H1 (cell line): Measurements from ENCODE around the gene ITGAE. TPM values are rescaled to one million over a fixed set of nuclear protein-coding genes. Genes with fewer than 3 reads are reported as not detected.

Source experiments
- CEBPB ChIP-seq: IDR thresholded peaks from 2 replicates; pipeline ENCODE4 v1.6.1; 2012; ENCODE audit warnings: low read depth, low read length
- SIN3A ChIP-seq, 2 experiments: IDR thresholded peaks in 1 of 2; conservative IDR thresholded peaks in 1 of 2; 2 replicates each; pipeline ENCODE4 v1.6.1; 2011 to 2012; ENCODE audit warnings: low read length in 2 of 2, improper control_type of control experiment in 1 of 2, low read depth in 1 of 2, mild to moderate bottlenecking in 1 of 2
- polyA plus RNA-seq, 7 experiments: library from polyadenylated mRNA; depleted of rRNA in 3 of 7; stranded (reverse) in 5 of 7; unstranded in 2 of 7; fragments of >200 nt in 5 of 7; fragments of 200-250 nt in 2 of 7; gene quantifications; 1 replicate in 5 of 7; 2 replicates in 1 of 7; 4 replicates in 1 of 7; pipeline versions ENCODE4 v1.2.1 to v1.2.3, GENCODE V29; 2011 to 2013; ENCODE audit warnings: missing spikeins in 2 of 7, mixed read lengths in 2 of 7
- total RNA-seq: library from RNA; stranded (reverse); fragmentation: NEBNext Ultra II Directional; extraction: Animal tissue kit (Norgen Biotek cat#: 25700); gene quantifications from 2 replicates; pipeline ENCODE4 v1.2.1, GENCODE V29; 2021
- TF ChIP-seq, protein P1 (sequence below): IDR thresholded peaks from 2 replicates; pipeline ENCODE4 v1.6.1; 2012; ENCODE audit warnings: low read length, inconsistent platforms

The ITGAE gene
- total and polyA plus RNA-seq, 2 of the 8 experiments (the other 6 are each of a cell fraction or from before 2014, with no cell fraction given): 23.2 to 43.1 TPM

DNA sequence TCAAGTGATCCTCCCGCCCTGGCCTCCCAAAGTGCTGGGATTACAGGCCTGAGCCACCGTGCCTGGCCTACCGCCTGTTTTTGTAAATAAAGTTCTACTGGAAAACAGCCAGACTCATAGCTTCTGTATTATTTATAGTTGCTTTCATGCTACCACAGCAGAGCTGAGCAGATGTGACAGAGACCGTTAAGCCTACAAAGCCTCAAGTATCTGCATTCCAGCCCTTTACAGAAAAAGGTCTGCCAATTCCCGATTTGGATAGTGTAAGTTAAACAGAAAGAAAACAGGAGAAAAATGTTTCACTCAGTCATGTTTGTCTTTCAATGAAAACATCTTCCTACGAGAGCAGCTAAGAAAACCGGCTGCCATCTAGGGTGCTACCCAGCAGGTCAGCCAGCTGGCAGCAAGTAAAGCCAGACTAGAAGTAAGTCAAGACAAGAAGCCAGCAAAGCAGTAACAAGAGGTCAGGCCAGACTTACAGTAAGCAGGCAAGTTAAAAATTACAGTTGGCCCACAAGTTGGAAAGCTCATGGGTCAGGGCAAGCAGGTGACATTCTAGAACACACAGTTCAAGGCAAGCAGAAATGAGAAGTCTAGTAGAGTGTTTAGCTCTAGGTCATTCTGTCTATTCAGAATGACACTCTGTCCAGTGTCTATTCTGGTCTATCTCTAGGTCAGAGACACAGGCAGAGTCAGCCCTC is 27.3 kb upstream of the ITGAE start (continued):
- TF ChIP-seq, protein P1, sequence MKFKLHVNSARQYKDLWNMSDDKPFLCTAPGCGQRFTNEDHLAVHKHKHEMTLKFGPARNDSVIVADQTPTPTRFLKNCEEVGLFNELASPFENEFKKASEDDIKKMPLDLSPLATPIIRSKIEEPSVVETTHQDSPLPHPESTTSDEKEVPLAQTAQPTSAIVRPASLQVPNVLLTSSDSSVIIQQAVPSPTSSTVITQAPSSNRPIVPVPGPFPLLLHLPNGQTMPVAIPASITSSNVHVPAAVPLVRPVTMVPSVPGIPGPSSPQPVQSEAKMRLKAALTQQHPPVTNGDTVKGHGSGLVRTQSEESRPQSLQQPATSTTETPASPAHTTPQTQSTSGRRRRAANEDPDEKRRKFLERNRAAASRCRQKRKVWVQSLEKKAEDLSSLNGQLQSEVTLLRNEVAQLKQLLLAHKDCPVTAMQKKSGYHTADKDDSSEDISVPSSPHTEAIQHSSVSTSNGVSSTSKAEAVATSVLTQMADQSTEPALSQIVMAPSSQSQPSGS: no peak
- TF ChIP-seq CEBPB: no peak
- TF ChIP-seq SIN3A (conservative IDR thresholded peaks at IDR 0.05 in 1 of 2, IDR thresholded peaks at IDR 0.05 in 1 of 2; ENCODE audit: low read depth in 1 of 2, low read length in 2 of 2): no peak
